OCI-LY1 (cell line): ENCODE results near the gene OR5D18.

Experiments used
- EZH2 ChIP-seq: fragments of 200-600 bp; sonication (generic), shearing (Covaris generic); IDR thresholded peaks from 2 replicates; pipeline ENCODE4 v1.8.0; 2017; ENCODE audit warnings: borderline replicate concordance, mixed run types, mild to moderate bottlenecking, antibody characterized with exemption, low read length, moderate library complexity, mixed read lengths
- TF ChIP-seq, protein P1 (sequence below): fragments of 200-600 bp; sonication (generic), shearing (Covaris generic); IDR thresholded peaks from 2 replicates; pipeline ENCODE4 v1.5.1; 2017; ENCODE audit warnings: mild to moderate bottlenecking, antibody characterized with exemption, low read length, moderate library complexity, mixed read lengths

- TF ChIP-seq, protein P1, sequence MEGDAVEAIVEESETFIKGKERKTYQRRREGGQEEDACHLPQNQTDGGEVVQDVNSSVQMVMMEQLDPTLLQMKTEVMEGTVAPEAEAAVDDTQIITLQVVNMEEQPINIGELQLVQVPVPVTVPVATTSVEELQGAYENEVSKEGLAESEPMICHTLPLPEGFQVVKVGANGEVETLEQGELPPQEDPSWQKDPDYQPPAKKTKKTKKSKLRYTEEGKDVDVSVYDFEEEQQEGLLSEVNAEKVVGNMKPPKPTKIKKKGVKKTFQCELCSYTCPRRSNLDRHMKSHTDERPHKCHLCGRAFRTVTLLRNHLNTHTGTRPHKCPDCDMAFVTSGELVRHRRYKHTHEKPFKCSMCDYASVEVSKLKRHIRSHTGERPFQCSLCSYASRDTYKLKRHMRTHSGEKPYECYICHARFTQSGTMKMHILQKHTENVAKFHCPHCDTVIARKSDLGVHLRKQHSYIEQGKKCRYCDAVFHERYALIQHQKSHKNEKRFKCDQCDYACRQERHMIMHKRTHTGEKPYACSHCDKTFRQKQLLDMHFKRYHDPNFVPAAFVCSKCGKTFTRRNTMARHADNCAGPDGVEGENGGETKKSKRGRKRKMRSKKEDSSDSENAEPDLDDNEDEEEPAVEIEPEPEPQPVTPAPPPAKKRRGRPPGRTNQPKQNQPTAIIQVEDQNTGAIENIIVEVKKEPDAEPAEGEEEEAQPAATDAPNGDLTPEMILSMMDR = no peak
- no peak for TF ChIP-seq EZH2
Observed at GRCh38 chr11:55795256-55795655, 24.2 kb upstream of the OR5D18 start, which contains the start of gene OR5D14.
